Stomach (tissue), 4 donors: Measurements from ENCODE around the gene FHAD1.

Experiments used
- CTCF ChIP-seq, 7 experiments: fragments of 450-650 bp in 4 of 7; fragments of 200-600 bp in 3 of 7; sonication (generic) in 3 of 7; IDR thresholded peaks; one replicate each; pipeline ENCODE4 v1.5.1; 2016 to 2019; ENCODE audit warnings: antibody characterized with exemption in 7 of 7, control low read depth in 2 of 7, mild to moderate bottlenecking in 1 of 7
- EP300 ChIP-seq: sonication (generic); formaldehyde crosslinking; IDR thresholded peaks from one replicate; pipeline ENCODE4 v1.6.1; 2017; ENCODE audit warnings: antibody characterized with exemption
- POLR2A ChIP-seq, 4 donors: fragments of 450-650 bp; IDR thresholded peaks; one replicate each; pipeline ENCODE4 v1.6.1; 2016; ENCODE audit warnings: antibody characterized with exemption in 4 of 4, control low read depth in 2 of 4, mild to moderate bottlenecking in 1 of 4, moderate library complexity in 1 of 4
- POLR2AphosphoS5 ChIP-seq, 3 donors: sonication (generic); formaldehyde crosslinking; IDR thresholded peaks; one replicate each; pipeline ENCODE4 v1.6.1; 2016; ENCODE audit warnings: antibody characterized with exemption in 3 of 3

- TF ChIP-seq POLR2A (IDR thresholded peaks at IDR 0.05): no peak
- no peak for TF ChIP-seq CTCF (IDR thresholded peaks at IDR 0.05)
- peak in 1 of 3 donors; percentile 4 for TF ChIP-seq POLR2AphosphoS5 (IDR thresholded peaks at IDR 0.05)
- no peak for TF ChIP-seq EP300
These were observed 3.6 kb upstream of the FHAD1 start for GRCh38 chr1:15243275-15244043.
